HG03196 (cell line): ENCODE data around the gene VPS25.

Experiments
- ATAC-seq: cut with Tn5 transposase; IDR thresholded peaks from one replicate; pipeline ENCODE4 v1.9.1; 2021; ENCODE audit not compliant: unreplicated experiment

The VPS25 gene

GRCh38 chr17:42795061-42795460, 21.8 kb downstream of the VPS25 start:
- no peak for ATAC-seq

DNA sequence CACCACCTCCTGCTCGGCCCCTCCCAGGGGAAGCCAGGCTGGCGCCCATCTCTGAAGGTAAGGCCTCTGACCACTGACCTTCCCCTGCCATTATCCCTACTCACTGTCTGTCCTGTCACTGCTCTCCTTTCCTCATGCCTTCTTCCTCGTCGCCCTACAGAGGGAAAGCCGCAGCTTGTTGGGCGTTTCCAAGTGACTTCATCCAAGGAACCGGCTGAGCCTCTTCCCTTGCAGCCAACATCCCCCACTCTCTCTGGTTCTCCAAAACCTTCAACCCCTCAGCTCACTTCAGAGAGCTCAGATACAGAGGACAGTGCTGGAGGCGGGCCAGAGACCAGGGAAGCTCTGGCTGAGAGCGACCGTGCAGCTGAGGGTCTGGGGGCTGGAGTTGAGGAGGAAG, 22.2 kb downstream of the VPS25 start:
- no peak for ATAC-seq

GRCh38 chr17:42796066-42796758, 23.0 kb downstream of the VPS25 start:
- no peak for ATAC-seq

- ATAC-seq: no peak
These were observed 24.1 kb downstream of the VPS25 start for GRCh38 chr17:42797067-42798007.

DNA sequence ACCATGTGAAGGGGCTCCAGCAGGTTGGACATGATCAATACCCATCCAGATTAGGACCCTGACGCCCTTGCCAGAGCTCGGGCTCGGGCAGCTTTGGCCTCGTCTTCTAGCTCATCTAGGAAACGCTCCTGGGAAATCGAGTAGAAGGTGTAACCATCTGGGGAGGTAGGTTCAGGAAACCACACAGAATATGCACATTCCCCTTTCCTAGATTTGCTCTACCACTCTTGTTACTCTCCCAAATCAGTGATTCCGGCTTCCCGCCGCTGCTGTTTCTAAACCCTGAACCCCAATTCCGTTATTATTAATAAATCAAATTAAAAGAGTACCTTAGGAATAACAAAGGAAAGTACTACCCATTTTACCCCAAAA, 24.7 kb downstream of the VPS25 start:
- ATAC-seq: no peak

- peak; percentile 76 for ATAC-seq
These were observed 25.4 kb downstream of the VPS25 start, which contains the start of the genes CNTD1 and COA3 for GRCh38 chr17:42798383-42799380. Gene CNTD1, plus strand, starts transcription at chr17:42798861. Its CDS starts 207 bp downstream, at chr17:42799068. Gene COA3, minus strand, starts transcription at chr17:42798704. Its CDS starts 23 bp downstream, at chr17:42798681.

DNA sequence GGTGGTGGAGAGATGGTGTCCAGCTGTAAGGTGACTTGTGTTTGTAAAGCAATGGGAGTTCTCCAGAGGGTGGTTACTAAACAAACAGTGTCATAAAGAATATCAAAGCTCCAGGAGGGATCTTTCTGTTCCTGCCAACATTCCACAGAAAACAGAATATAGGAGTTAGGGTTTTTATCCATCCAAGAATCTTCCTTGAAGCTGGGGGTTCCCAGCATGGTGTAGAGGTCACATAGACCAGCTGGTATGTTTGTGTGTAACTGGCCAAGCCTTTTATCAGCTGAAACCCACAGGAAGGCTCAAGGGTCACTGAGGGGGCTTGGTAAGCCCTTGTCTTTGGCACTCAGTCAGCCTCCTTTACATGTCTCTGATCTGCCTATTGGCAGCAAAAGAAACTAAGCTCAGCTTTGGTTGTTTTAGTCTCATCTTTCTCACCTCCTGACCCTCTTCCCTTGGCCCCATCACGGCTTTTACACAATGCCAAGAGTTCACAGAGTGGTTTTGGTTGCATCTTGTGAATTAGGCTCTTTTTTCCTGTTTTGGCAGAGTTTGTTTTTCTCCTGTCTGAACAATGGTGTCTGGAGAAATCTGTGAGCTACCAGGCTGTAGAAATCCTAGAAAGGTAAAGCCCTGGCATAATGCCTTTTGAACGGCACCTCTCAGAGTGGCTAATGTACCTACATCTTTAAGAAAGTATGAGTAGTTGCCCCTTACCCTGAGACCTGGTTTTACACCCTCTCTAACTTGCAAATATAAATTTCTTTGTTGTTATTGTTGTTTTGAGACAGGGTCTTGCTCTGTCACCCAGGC, 30.0 kb downstream of the VPS25 start:
- no peak for ATAC-seq

- ATAC-seq: no peak
These were observed 31.7 kb downstream of the VPS25 start for GRCh38 chr17:42804918-42805367.

GRCh38 chr17:42806249-42806648, 33.0 kb downstream of the VPS25 start:
- ATAC-seq: no peak

DNA sequence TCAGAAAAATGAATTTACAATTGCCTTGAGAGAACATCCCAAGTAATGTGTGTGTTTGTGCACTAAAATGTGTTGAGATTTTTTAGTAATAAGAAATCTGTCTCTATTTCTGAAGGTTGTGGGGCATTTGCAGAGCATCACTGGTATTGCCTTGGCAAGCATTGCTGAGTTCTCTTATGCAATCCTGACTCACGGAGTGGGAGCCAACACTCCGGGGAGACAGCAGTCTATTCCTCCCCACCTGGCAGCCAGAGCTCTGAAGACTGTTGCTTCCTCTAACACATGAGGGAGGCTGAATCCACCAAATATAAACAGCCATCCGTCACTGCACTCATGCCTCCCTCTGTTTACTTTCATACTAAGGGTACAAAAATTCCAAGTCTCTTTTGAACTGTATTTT, 36.0 kb downstream of the VPS25 start:
- ATAC-seq: no peak

- no peak for ATAC-seq
These were observed 41.6 kb downstream of the VPS25 start for GRCh38 chr17:42814633-42815399.

DNA sequence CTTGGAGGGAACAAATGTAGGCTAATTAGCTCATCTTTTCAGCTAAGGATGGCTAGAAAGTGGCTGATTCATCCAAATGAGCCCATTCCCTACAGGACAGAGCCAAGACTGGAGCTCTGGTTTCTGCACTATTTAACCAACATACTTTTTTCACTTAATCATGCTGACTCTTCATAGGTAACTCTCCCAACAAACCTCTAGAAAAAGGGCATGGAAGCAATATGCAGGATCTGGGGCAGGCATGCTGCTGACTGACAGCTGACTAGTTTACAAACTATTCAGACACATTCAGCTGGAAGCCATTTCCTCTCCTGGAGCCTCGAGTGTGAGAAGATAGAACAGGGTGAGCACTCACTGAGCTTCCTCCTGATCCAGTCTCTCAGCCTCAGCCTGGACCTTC, 44.6 kb downstream of the VPS25 start:
- no peak for ATAC-seq

DNA sequence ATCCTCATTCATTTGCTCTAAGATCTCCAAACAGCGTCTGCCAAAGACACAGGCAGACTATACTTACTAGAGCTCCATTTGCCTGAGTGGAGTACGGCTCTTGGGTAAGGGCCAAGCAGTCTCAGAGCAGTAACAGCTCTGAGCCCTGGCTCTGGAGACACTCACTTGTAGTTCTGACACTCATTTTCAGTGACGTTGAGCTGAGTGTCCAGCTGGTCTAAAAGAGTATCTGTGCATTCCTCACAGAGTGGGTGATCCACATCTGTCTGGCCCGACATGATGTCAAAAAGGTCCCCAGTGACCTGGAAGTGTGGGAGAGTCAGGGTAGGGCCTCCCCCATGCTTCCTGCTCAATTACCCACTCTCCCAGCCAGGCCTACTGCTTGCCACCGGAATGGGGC, 45.1 kb downstream of the VPS25 start:
- ATAC-seq: no peak

DNA sequence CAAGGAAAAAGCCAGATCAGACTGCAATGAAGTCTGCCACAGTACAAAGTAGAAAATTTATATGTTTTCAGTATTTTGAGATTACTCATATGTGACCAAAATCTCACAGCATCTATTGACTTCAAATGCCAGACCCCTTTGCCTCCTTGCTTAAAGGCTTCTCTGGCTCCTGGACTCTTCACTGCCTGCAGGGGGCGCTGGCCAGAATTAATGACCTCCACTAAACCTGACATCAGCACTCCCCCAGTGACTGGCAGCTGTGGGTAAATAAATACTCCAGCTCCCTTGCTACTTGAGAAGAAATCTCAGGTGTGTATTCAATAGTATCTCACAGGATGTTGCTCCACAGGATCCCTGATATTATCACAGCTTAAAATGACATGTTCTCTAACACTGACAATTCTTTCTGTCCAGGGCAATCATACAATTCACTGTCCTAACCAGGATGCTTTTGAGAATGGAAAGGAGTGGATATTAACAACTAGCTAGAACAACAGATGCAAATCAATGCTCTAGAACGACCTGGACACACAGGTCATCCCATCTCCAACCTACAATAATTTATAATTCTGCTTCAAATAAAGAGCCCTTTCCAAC, 46.8 kb downstream of the VPS25 start:
- ATAC-seq: no peak

DNA sequence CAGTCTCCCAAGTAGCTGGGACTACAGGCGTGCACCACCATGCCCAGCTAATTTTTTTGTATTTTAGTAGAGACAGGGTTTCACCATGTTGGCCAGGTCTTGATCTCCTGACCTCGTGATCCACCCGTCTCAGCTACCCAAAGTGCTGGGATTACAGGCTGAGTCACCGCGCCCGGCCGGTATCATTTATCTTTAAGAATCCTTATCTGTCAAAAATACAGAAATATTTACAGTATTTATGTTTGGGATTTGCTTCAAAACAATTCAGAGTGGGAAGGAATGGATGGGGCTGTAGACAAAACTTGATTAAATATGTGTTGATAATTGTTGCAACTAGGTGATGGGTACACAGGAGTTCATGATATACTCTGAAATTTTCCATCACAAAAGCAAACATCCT, 47.9 kb downstream of the VPS25 start:
- ATAC-seq: no peak

DNA sequence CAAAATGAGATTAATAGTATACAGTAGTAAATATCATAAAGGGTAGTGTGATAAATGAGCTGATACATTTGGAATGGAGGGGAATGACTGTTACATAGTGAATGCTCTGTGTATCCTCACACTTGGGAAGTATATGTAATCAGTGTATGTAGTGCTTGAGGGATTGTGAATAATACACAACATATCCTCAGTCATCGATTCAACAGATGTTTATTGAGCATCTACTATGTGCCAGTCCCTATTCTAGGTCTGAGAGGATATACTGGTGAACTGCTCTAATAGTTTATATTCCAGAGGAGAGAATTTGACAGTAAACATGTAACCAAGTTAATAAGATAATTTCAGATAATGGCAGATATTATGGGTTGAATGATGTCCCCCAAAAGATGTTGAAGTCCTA, 54.2 kb downstream of the VPS25 start:
- no peak for ATAC-seq
